ENCODE data around the gene TNFRSF18.

The TNFRSF18 gene

DNA sequence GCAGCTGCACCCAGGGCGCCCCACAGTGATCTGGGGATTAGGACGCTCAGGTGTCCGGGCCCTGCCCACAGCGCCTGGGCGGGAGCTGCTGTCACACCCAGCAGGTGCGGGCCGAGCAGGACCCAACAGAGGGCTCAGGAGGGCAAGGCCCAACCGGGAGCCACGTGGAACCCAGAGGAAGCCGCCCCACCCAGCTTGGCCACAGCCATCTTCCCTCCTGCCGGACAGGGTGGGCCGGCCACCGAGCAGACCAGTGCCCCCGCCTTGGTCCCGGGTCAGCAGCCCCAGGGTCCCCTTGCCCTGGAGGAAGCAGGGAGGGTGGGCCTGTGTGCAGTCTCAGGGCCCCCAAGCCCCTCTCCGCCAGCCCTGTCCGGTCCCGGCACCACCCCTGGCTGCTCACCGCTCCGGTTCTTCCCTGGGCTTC is 39.0 kb downstream of the TNFRSF18 start:
- TF ChIP-seq, protein P1, sequence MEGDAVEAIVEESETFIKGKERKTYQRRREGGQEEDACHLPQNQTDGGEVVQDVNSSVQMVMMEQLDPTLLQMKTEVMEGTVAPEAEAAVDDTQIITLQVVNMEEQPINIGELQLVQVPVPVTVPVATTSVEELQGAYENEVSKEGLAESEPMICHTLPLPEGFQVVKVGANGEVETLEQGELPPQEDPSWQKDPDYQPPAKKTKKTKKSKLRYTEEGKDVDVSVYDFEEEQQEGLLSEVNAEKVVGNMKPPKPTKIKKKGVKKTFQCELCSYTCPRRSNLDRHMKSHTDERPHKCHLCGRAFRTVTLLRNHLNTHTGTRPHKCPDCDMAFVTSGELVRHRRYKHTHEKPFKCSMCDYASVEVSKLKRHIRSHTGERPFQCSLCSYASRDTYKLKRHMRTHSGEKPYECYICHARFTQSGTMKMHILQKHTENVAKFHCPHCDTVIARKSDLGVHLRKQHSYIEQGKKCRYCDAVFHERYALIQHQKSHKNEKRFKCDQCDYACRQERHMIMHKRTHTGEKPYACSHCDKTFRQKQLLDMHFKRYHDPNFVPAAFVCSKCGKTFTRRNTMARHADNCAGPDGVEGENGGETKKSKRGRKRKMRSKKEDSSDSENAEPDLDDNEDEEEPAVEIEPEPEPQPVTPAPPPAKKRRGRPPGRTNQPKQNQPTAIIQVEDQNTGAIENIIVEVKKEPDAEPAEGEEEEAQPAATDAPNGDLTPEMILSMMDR (IDR thresholded peaks at IDR 0.05; ENCODE audit: low read depth, low read length): no peak
- no peak overlapping the region for H3K4me3 ChIP-seq (ENCODE audit: low read depth, low read length)

DNA sequence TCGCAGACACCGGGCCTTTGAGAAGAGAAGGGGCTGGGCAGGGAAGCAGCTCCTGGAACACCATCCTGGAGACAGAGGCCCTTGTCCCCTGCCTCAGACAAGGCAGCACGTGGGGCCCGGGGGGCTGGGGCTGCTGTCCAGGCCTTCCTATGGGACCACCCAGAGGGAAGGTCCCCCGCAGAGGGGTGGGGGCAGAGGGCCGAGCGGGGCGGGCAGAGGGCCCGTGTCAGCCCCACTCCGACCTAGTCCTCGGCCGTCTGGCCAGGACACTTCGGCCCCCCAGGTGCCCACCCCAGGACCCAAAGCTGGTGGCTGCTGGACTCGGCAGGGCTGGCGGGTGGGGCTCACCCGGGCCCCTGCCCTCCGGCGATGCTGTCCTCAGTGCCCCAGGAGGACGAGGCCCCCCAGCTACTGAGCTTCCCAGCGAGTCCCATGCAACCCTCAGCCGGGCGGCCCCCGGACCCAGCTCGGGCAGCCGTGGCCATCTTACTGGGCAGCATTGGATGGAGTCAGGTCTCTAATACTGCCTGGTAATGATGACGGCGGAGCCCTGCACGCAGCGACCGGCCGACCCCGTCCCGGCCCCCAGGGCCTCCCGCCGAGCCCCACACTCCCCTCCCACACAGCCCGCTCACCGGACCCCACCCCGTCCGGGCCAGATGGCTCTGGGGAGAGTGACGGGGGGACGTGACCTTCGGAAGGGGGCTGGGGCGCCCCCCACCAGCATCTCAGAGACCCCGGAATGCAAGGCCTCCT is 39.6 kb downstream of the TNFRSF18 start:
- TF ChIP-seq, protein P1 (IDR thresholded peaks at IDR 0.05; ENCODE audit: low read depth, low read length): no peak

DNA sequence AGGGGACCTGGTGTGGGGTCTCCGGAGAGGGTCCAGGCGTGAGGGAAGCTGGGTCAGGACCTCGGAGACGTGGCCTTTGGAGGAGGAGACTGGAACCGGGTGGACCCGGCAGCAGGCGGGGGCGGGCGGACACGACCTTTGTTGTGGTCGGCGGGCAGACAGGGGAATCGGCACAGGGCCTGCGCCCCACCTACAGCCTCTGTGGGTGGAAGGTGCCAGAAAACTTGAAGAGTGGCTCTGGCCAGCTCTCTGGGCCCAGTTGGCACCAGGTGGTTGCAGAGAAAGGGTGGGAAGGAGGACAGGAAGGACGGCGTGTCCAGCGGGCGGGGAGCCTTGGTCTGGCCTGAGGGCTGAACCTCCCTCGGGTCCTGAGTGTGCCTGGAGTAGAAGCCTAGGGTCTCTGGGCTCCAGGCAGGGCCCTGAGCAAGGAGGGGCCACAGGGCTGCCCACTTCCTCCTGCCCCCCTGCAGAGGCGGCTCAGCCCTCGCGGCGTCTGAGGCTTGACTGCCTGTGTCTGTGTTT is 40.4 kb downstream of the TNFRSF18 start:
- TF ChIP-seq, protein P1 (IDR thresholded peaks at IDR 0.05; ENCODE audit: low read depth, low read length): no peak
- no peak overlapping the region for H3K4me3 ChIP-seq (ENCODE audit: low read depth, low read length)

More for the DNA sequence above, 39.6 kb downstream of the TNFRSF18 start:
- H3K4me3 ChIP-seq (ENCODE audit: low read depth, low read length): no peak overlapping the region

DNA sequence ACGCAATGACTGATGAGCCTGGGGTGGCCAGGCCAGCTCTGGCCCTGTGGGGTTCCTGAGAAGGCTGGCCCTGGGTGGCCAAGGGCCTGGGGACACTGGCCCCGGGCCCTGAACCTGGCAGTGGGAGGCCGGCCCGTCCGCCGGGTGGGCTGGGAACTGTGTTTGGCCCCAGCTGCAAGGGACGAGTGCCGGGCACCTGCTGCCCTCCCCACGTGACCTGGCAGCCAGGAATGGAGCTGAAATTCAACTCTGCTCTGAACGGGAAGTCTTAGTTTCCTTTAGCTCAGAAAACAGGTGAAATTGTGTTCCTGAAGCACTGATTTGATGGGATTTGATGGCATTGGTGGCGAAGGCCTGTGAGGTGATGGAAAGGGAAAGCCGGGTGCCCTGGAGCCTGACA is 40.9 kb downstream of the TNFRSF18 start:
- TF ChIP-seq, protein P1 (IDR thresholded peaks at IDR 0.05; ENCODE audit: low read depth, low read length): no peak
- no peak overlapping the region for H3K4me3 ChIP-seq (ENCODE audit: low read depth, low read length)

DNA sequence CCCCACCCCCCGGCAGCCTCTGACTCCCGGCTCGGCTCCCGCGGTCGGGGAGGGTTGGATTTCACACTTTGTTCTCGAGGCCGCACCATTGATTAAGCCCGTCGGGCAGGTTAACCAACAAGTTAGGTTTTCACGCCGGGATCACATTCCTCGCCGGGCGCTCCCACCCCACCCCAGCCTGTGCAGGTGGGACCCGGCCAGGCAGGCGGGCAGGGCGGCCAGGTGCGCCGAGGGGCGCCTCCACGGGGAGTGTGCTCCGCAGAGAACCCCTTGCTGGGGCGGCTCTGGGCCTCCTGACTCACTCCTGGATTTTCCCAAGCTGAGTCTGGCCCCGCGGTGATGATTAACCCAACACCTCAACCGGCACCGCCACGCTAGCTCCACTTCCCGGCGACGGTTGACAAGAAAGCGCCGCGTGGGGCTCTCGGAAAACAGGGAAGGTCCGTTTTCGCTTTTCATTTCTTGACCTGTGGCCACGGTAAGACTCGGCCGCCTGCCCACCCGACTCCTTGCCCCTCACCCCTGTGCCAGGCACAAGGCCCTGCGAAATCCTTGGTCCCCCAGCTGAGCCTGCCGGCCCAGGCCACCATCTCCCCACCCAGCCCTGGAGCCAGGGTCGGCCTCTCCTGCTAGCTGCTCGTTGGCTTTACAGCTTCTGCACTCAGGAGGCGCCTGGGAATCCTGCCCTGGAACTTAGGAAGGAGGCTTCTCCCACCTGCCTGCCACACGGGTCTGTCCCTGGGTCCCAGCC is 41.5 kb downstream of the TNFRSF18 start:
- no peak overlapping the region for H3K4me3 ChIP-seq (ENCODE audit: low read depth, low read length)
- TF ChIP-seq, protein P1 (IDR thresholded peaks at IDR 0.05; ENCODE audit: low read depth, low read length): no peak

DNA sequence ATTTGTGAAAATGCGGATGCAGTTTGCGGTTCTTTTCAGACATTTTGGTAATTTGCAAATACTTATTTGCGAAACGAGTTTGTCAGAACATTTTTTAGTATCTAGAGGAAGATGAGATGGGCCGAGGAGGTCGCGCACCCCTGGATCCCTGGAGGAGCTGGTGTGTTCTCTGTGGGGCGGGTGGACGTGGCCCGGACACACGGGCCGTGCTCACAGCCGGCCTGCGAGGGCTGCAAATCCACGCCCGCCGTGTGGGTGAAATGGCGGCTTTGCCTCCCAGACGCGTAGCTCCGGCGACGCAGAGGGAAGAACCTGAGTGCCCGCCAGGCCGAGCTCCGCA is 42.1 kb downstream of the TNFRSF18 start:
- H3K4me3 ChIP-seq (ENCODE audit: low read depth, low read length): no peak overlapping the region
- TF ChIP-seq, protein P1 (IDR thresholded peaks at IDR 0.05; ENCODE audit: low read depth, low read length): no peak

DNA sequence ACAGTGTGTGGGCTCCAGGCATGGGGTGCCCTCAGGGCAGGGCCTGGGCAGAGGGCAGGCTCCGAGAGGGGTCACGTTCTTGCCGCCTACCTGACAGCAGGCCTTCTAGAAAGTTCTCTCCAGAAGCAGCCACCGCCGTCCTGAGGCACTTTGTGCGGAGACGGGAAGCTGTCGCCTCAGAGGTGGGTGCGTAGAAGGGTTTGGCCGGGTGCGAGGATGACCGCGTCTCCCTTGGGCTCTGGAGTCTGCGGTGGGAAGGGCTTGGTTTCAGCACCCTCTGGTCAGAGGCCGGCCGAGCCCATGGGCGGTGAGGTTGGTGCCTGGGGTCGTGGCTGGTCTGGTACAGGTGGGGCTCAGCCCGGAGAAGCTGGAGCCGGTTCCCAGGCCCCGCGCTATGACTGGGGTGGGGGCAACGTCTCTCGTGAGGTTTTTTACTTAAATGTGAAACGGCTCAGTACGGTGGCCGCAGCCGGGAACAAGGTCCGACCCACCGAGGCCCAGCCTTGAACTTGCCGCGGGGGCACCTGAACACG is 42.8 kb downstream of the TNFRSF18 start:
- TF ChIP-seq, protein P1 (IDR thresholded peaks at IDR 0.05; ENCODE audit: low read depth, low read length): no peak
- H3K4me3 ChIP-seq (ENCODE audit: low read depth, low read length): no peak overlapping the region
